T-helper 1 cell treated with Interleukin-12 subunit alpha and Interleukin-12 subunit beta and Interleukin-4 antibody, amounts not matched to agents 30 μg/mL and 1 μg/mL, for 36 hours (primary cell): ENCODE results near the gene WWC2.

Experiments used
- H3K27ac Mint-ChIP-seq: one replicate; pipeline ENCODE4 v1.8.0; 2021; ENCODE audit warnings: mild to moderate bottlenecking, mixed read lengths
- H3K27me3 Mint-ChIP-seq: one replicate; pipeline ENCODE4 v1.8.0; 2021; ENCODE audit warnings: low read depth, mixed read lengths
- H3K36me3 Mint-ChIP-seq: one replicate; pipeline ENCODE4 v1.8.0; 2021; ENCODE audit warnings: low read depth, mixed read lengths
- H3K4me1 Mint-ChIP-seq: one replicate; pipeline ENCODE4 v1.8.0; 2021; ENCODE audit warnings: low read depth, mixed read lengths
- H3K4me3 Mint-ChIP-seq: one replicate; pipeline ENCODE4 v1.8.0; 2021; ENCODE audit warnings: mild to moderate bottlenecking, moderate library complexity, mixed read lengths
- H3K9me3 Mint-ChIP-seq: one replicate; pipeline ENCODE4 v1.8.0; 2021; ENCODE audit warnings: mixed read lengths

The WWC2 gene

DNA sequence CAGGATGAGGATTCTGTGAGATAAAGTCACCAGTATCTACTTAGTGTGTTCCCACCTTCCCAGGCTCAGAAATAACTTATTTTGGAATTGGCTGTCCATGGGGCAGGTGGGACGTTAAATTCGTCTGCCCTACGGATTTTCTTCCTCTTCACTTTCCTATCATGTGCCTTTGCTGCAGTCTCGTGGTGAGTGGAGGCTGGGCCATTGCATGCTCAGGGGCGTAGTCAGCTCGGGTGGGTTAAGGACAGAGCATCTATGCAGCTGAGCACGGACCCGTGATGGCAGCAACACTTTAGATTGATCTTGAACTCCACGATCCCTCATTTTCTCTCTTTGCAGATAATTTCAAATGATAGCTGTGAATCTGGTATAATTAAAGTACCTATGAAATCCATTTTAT lies 169.5 kb downstream of the WWC2 start:
- Mint-ChIP-seq H3K4me3 (no peak overlapping the region), H3K4me1 (no peaks in the 10 kb centered on the region), H3K27ac (no peak overlapping the region), H3K36me3 (no peaks in the 10 kb centered on the region), H3K27me3 (peaks cover 4% of the 10 kb centered on the region), H3K9me3 (no peaks in the 10 kb centered on the region)

- Mint-ChIP-seq H3K27ac (no peak overlapping the region), H3K27me3 (no peaks in the 10 kb centered on the region), H3K36me3 (no peaks in the 10 kb centered on the region), H3K4me3 (no peak overlapping the region), H3K9me3 (peaks cover 5% of the 10 kb centered on the region), H3K4me1 (no peaks in the 10 kb centered on the region)
These were observed 173.3 kb downstream of the WWC2 start for GRCh38 chr4:183272384-183272783.

GRCh38 chr4:183276106-183276505 lies 177.0 kb downstream of the WWC2 start:
- Mint-ChIP-seq H3K27ac (no peak overlapping the region), H3K4me1 (no peaks in the 10 kb centered on the region), H3K4me3 (no peak overlapping the region), H3K9me3 (peaks cover 5% of the 10 kb centered on the region), H3K36me3 (no peaks in the 10 kb centered on the region), H3K27me3 (no peaks in the 10 kb centered on the region)

DNA sequence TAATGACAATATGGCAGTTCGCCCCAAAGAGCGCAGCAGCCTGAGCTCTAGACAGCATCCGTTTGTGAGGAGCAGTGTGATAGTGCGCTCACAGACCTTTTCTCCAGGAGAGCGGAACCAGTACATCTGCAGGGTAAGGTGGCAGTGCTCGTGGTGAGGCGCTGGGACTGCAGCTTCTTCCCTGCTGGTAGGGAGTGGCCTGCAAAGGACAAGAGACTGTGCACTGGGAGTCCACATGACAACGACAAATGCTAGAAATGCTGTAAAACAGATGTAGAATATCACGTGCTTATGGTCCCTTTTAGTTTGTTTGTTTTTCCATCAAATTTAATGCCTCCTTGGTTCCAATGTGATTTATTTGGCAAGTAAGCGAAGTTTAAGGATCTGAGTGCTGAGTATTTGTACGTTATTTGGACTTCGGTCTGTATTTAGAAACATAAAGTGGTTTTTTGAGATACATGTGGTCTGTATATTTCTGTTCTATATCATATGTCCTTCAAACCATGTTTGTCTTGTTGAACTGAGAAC lies 185.3 kb downstream of the WWC2 start:
- no peaks in the 10 kb centered on the region for H3K36me3 Mint-ChIP-seq
- H3K4me3 Mint-ChIP-seq, result no peak overlapping the region
- no peaks in the 10 kb centered on the region for H3K9me3 Mint-ChIP-seq
- peaks cover 6% of the 10 kb centered on the region for H3K27me3 Mint-ChIP-seq
- H3K27ac Mint-ChIP-seq, result no peak overlapping the region
- H3K4me1 Mint-ChIP-seq, result no peaks in the 10 kb centered on the region

- no peaks in the 10 kb centered on the region for H3K36me3 Mint-ChIP-seq
These were observed 185.9 kb downstream of the WWC2 start for GRCh38 chr4:183284965-183285364.

GRCh38 chr4:183285886-183286285 lies 186.8 kb downstream of the WWC2 start:
- H3K4me3 Mint-ChIP-seq, result no peak overlapping the region
- no peaks in the 10 kb centered on the region for H3K36me3 Mint-ChIP-seq
- peaks cover 6% of the 10 kb centered on the region for H3K27me3 Mint-ChIP-seq
- no peak overlapping the region for H3K27ac Mint-ChIP-seq
- H3K4me1 Mint-ChIP-seq, result no peaks in the 10 kb centered on the region
- no peaks in the 10 kb centered on the region for H3K9me3 Mint-ChIP-seq

More at GRCh38 chr4:183284965-183285364, 185.9 kb downstream of the WWC2 start:
- Mint-ChIP-seq H3K4me3 (no peak overlapping the region), H3K27ac (no peak overlapping the region), H3K9me3 (no peaks in the 10 kb centered on the region), H3K27me3 (peaks cover 6% of the 10 kb centered on the region), H3K4me1 (no peaks in the 10 kb centered on the region)

GRCh38 chr4:183286590-183287308 lies 187.7 kb downstream of the WWC2 start:
- Mint-ChIP-seq H3K27ac (no peak overlapping the region), H3K4me3 (no peak overlapping the region)

DNA sequence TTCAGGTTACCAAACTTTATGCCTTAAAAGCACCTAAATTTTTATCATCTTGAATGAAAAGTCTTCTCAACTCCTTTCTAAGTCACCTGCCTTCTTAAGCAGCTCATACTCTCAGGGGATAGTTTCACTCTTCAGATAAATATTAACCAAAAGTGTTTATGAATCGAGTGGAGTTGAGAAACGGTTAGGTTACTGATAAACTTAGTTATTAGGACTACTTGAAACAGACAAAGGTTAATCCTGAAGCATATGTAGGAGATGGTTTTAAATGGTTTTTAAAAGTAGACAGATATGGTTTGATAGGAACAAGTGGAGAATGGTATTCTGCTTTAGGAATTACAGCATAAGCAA lies 188.2 kb downstream of the WWC2 start:
- Mint-ChIP-seq H3K27ac (no peak overlapping the region), H3K36me3 (no peaks in the 10 kb centered on the region), H3K27me3 (peaks cover 4% of the 10 kb centered on the region), H3K4me1 (no peaks in the 10 kb centered on the region), H3K4me3 (no peak overlapping the region), H3K9me3 (no peaks in the 10 kb centered on the region)

More at GRCh38 chr4:183286590-183287308, 187.7 kb downstream of the WWC2 start:
- H3K36me3 Mint-ChIP-seq, result no peaks in the 10 kb centered on the region
- peaks cover 6% of the 10 kb centered on the region for H3K27me3 Mint-ChIP-seq
- no peaks in the 10 kb centered on the region for H3K9me3 Mint-ChIP-seq
- H3K4me1 Mint-ChIP-seq, result no peaks in the 10 kb centered on the region

DNA sequence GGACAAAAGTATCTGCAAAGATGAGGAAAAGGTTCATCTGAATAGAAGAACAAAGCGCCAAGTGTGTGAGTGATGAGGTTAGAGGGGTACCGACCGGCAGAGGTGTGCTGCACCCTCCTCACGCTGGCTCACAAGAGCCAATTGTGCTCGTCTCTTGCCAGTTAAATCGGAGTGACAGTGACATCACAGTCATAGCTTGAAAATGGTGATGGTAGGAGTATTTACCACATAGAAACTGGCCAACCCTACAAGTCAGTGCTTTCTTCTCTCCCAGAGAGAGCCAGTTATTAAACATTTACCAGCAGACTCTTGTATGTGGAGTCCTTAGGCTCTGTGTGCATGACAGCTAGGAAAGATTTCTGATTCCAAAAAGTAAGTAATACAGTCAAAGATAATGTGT lies 188.6 kb downstream of the WWC2 start:
- H3K27ac Mint-ChIP-seq, result no peak overlapping the region
- no peaks in the 10 kb centered on the region for H3K36me3 Mint-ChIP-seq
- H3K9me3 Mint-ChIP-seq, result no peaks in the 10 kb centered on the region
- no peaks in the 10 kb centered on the region for H3K4me1 Mint-ChIP-seq
- no peaks in the 10 kb centered on the region for H3K27me3 Mint-ChIP-seq
- no peak overlapping the region for H3K4me3 Mint-ChIP-seq

DNA sequence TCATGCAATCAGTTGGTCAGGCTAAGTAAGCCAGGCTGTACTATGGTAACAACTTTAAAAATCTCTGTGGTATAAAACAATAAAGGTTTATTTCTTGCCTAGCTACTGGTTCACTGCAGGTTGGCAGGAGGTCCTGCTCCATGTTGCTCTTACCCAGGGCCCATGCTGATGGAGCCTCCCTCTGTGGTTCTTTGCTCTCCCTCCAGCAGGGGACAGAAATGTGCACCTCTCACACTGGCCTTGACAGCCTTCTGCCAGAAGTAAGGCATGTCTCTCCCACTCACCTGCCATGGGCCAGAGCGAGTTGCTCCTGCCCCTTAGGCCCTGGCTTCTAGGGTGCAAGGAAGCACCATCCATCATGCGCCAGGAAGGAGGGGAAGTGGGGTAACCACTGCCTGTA lies 189.9 kb downstream of the WWC2 start:
- H3K4me3 Mint-ChIP-seq, result no peak overlapping the region
- H3K27me3 Mint-ChIP-seq, result no peaks in the 10 kb centered on the region
- H3K4me1 Mint-ChIP-seq, result no peaks in the 10 kb centered on the region
- no peaks in the 10 kb centered on the region for H3K9me3 Mint-ChIP-seq
- H3K36me3 Mint-ChIP-seq, result no peaks in the 10 kb centered on the region
- no peak overlapping the region for H3K27ac Mint-ChIP-seq

GRCh38 chr4:183289688-183290087 lies 190.6 kb downstream of the WWC2 start:
- Mint-ChIP-seq H3K27ac (no peak overlapping the region), H3K36me3 (no peaks in the 10 kb centered on the region), H3K27me3 (no peaks in the 10 kb centered on the region), H3K4me1 (no peaks in the 10 kb centered on the region), H3K9me3 (no peaks in the 10 kb centered on the region), H3K4me3 (no peak overlapping the region)

- H3K36me3 Mint-ChIP-seq, result no peaks in the 10 kb centered on the region
- H3K27me3 Mint-ChIP-seq, result no peaks in the 10 kb centered on the region
- no peak overlapping the region for H3K27ac Mint-ChIP-seq
- no peaks in the 10 kb centered on the region for H3K4me1 Mint-ChIP-seq
- no peaks in the 10 kb centered on the region for H3K9me3 Mint-ChIP-seq
- H3K4me3 Mint-ChIP-seq, result no peak overlapping the region
These were observed 192.0 kb downstream of the WWC2 start for GRCh38 chr4:183291070-183291469.

DNA sequence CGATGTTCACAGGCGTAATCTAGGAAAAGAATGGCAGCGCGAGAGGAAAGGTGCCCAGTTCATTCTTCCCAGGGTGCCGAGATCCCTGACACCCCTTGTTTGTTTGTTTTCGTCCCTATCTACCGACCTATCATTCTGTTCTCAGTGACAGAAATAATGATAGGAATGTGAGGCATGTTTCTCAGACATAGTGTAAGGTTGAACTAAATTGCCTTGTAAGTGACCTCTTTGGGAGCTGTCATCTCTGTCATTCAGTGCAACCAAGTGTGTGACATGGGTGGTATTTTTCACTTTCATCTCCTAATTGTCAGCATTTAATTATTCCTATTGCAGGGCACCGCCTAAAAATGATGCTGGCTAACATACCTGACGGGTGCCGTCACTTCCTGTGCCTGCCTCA lies 196.7 kb downstream of the WWC2 start:
- H3K27me3 Mint-ChIP-seq, result no peaks in the 10 kb centered on the region
- H3K36me3 Mint-ChIP-seq, result no peaks in the 10 kb centered on the region
- no peaks in the 10 kb centered on the region for H3K4me1 Mint-ChIP-seq
- no peak overlapping the region for H3K4me3 Mint-ChIP-seq
- no peaks in the 10 kb centered on the region for H3K9me3 Mint-ChIP-seq
- H3K27ac Mint-ChIP-seq, result no peak overlapping the region

DNA sequence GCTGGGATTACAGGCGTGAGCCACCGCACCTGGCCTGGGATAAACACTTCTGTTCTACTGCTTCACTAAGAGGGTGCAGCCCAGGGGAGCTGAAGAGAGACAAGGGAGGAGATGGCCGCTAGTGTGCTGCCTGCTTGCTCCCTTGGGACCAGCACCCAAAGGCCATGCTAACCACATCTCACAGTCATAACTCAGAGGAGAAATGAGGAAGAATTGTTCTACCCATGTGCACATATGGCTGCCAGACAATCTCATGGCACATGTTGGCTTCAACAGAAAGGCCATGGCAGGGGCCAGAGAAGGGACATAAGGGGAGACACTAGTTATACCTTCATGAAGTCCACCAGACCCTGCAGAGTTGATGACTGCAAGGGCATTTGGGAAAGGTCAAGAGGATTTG lies 198.6 kb downstream of the WWC2 start:
- Mint-ChIP-seq H3K9me3 (no peaks in the 10 kb centered on the region), H3K4me3 (no peak overlapping the region), H3K27ac (no peak overlapping the region), H3K36me3 (no peaks in the 10 kb centered on the region), H3K4me1 (no peaks in the 10 kb centered on the region), H3K27me3 (no peaks in the 10 kb centered on the region)

GRCh38 chr4:183299464-183299863 lies 200.4 kb downstream of the WWC2 start:
- no peak overlapping the region for H3K27ac Mint-ChIP-seq
- H3K36me3 Mint-ChIP-seq, result no peaks in the 10 kb centered on the region
- H3K27me3 Mint-ChIP-seq, result no peaks in the 10 kb centered on the region
- no peaks in the 10 kb centered on the region for H3K9me3 Mint-ChIP-seq
- no peak overlapping the region for H3K4me3 Mint-ChIP-seq
- no peaks in the 10 kb centered on the region for H3K4me1 Mint-ChIP-seq

DNA sequence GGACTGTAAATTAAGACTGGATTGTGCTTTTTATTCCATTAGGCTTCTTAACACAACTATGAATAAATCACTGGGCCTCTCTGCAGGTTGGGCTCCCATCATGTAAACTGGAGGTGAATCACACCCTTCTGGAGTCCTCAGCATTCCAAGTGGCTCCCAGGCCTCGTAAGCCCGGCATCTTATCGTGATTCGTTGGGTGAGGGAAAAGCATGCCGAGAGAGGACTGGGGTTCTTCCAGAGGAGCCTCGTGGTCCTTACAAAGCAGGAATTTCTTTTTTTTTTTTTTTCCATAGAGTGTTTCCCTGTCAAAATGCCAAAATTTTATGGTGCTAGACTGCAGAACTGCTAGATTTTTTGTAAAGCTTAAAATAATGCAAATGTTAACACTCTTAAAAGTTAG lies 201.0 kb downstream of the WWC2 start:
- H3K27ac Mint-ChIP-seq, result no peak overlapping the region
- H3K9me3 Mint-ChIP-seq, result no peaks in the 10 kb centered on the region
- no peak overlapping the region for H3K4me3 Mint-ChIP-seq
- H3K36me3 Mint-ChIP-seq, result no peaks in the 10 kb centered on the region
- H3K27me3 Mint-ChIP-seq, result no peaks in the 10 kb centered on the region
- no peaks in the 10 kb centered on the region for H3K4me1 Mint-ChIP-seq
